HepG2 (cell line): ENCODE data around the gene ZNF652. TPM values are rescaled to one million over a fixed set of nuclear protein-coding genes. Genes with fewer than 3 reads are reported as not detected.

Experiments used
- ADNP ChIP-seq: sonication (generic); formaldehyde crosslinking; IDR thresholded peaks from 2 replicates; pipeline ENCODE4 v1.4.0; 2020; ENCODE audit warnings: missing genetic modification reagents
- ARHGAP35 ChIP-seq: sonication (generic); formaldehyde crosslinking; IDR thresholded peaks from 2 replicates; pipeline ENCODE4 v1.9.0; 2022; ENCODE audit warnings: mild to moderate bottlenecking, inconsistent platforms, moderate library complexity, missing genetic modification reagents, borderline replicate concordance
- ELF4 ChIP-seq: sonication (generic); formaldehyde crosslinking; IDR thresholded peaks from 2 replicates; pipeline ENCODE4 v1.5.0; 2020; ENCODE audit warnings: missing genetic modification reagents, mild to moderate bottlenecking, moderate library complexity, borderline replicate concordance
- ETV5 ChIP-seq: IDR thresholded peaks from 2 replicates; pipeline ENCODE4 v1.6.1; 2018; ENCODE audit warnings: missing biosample characterization, missing genetic modification reagents, inconsistent platforms, borderline replicate concordance
- FOXM1 ChIP-seq: sonication (generic); formaldehyde crosslinking; IDR thresholded peaks from 2 replicates; pipeline ENCODE4 v1.5.0; 2020; ENCODE audit warnings: missing genetic modification reagents
- HIVEP1 ChIP-seq: sonication (generic); formaldehyde crosslinking; IDR thresholded peaks from 2 replicates; pipeline ENCODE4 v1.4.0; 2020; ENCODE audit warnings: mild to moderate bottlenecking, missing genetic modification reagents
- MBD4 ChIP-seq: IDR thresholded peaks from 2 replicates; pipeline ENCODE4 v1.6.1; 2012; ENCODE audit warnings: low read length, inconsistent platforms, borderline replicate concordance
- NFKB2 ChIP-seq: sonication (generic); formaldehyde crosslinking; IDR thresholded peaks from 2 replicates; pipeline ENCODE4 v1.4.0; 2020; ENCODE audit warnings: missing genetic modification reagents, borderline replicate concordance
- NR2C2 ChIP-seq: sonication (generic); formaldehyde crosslinking; IDR thresholded peaks from 2 replicates; pipeline ENCODE4 v1.4.0; 2020; ENCODE audit warnings: missing genetic modification reagents, mild to moderate bottlenecking, moderate library complexity, borderline replicate concordance
- POGZ ChIP-seq: sonication (generic); formaldehyde crosslinking; IDR thresholded peaks from 2 replicates; pipeline ENCODE4 v1.4.0; 2020; ENCODE audit warnings: mild to moderate bottlenecking, missing genetic modification reagents
- RFXANK ChIP-seq: IDR thresholded peaks from 2 replicates; pipeline ENCODE4 v1.6.1; 2016
- SNAPC2 ChIP-seq: sonication (generic); formaldehyde crosslinking; IDR thresholded peaks from 2 replicates; pipeline ENCODE4 v1.8.1; 2022; ENCODE audit warnings: mild to moderate bottlenecking, missing genetic modification reagents
- THAP11 ChIP-seq: IDR thresholded peaks from 2 replicates; pipeline ENCODE4 v1.6.1; 2016; ENCODE audit warnings: missing biosample characterization, missing genetic modification reagents
- ZBTB21 ChIP-seq: sonication (generic); formaldehyde crosslinking; IDR thresholded peaks from 2 replicates; pipeline ENCODE4 v1.4.0; 2020; ENCODE audit warnings: missing genetic modification reagents
- ZBTB33 ChIP-seq: sonication (generic); formaldehyde crosslinking; IDR thresholded peaks from 2 replicates; pipeline ENCODE4 v1.4.0; 2020; ENCODE audit warnings: missing genetic modification reagents
- ZBTB38 ChIP-seq: sonication (generic); formaldehyde crosslinking; IDR thresholded peaks from 2 replicates; pipeline ENCODE4 v1.5.1; 2020; ENCODE audit warnings: mild to moderate bottlenecking, missing genetic modification reagents
- ZGPAT ChIP-seq: IDR thresholded peaks from 2 replicates; pipeline ENCODE4 v1.6.1; 2016; ENCODE audit warnings: mild to moderate bottlenecking
- ZNF260 ChIP-seq: sonication (generic); formaldehyde crosslinking; IDR thresholded peaks from 2 replicates; pipeline ENCODE4 v1.4.0; 2020; ENCODE audit warnings: missing genetic modification reagents, low read depth, mild to moderate bottlenecking, borderline replicate concordance
- ZNF501 ChIP-seq: sonication (generic); formaldehyde crosslinking; IDR thresholded peaks from 2 replicates; pipeline ENCODE4 v1.5.1; 2020; ENCODE audit warnings: mild to moderate bottlenecking, moderate library complexity, missing genetic modification reagents
- ZNF569 ChIP-seq: sonication (generic); formaldehyde crosslinking; IDR thresholded peaks from 2 replicates; pipeline ENCODE4 v1.5.0; 2020; ENCODE audit warnings: mild to moderate bottlenecking, missing genetic modification reagents, moderate library complexity, borderline replicate concordance
- polyA plus RNA-seq, 8 experiments: library from polyadenylated mRNA; depleted of rRNA in 3 of 8; stranded (reverse) in 7 of 8; unstranded in 1 of 8; fragments of >200 nt; fragmentation: Illumina TruSeq in 4 of 8; extraction: Trizol in 4 of 8; gene quantifications; 2 replicates each; pipeline versions ENCODE4 v1.2.1 to v1.2.3, GENCODE V29; 2011 to 2016; ENCODE audit warnings: low read depth in 4 of 8, missing spikeins in 1 of 8, mixed read lengths in 1 of 8; ENCODE audit not compliant: insufficient read depth in 1 of 8
- total RNA-seq, 5 experiments: library from RNA; depleted of rRNA; stranded (reverse); fragments of >200 nt; fragmentation: Illumina TruSeq; extraction: Trizol; gene quantifications; 2 replicates each; pipeline ENCODE4 v1.2.3, GENCODE V29; 2016; ENCODE audit warnings: low read depth in 1 of 5
- TF ChIP-seq, protein P1 (sequence below): sonication (generic); formaldehyde crosslinking; conservative IDR thresholded peaks from 2 replicates; pipeline ENCODE4 v1.8.1; 2023; ENCODE audit warnings: missing genetic modification reagents
- TF ChIP-seq, protein P2 (sequence below): sonication (generic); formaldehyde crosslinking; IDR thresholded peaks from 2 replicates; pipeline ENCODE4 v1.4.0; 2020; ENCODE audit warnings: mild to moderate bottlenecking, missing genetic modification reagents
- TF ChIP-seq, protein P3 (sequence below): sonication (generic); formaldehyde crosslinking; IDR thresholded peaks from 2 replicates; pipeline ENCODE4 v1.8.0; 2022; ENCODE audit warnings: missing genetic modification reagents, mild to moderate bottlenecking, inconsistent platforms, borderline replicate concordance

ZNF652 gene
- total and polyA plus RNA-seq, 2 of the 13 experiments (the other 11 are each of a cell fraction or from before 2014, with no cell fraction given): 16.2 to 30.2 TPM

DNA sequence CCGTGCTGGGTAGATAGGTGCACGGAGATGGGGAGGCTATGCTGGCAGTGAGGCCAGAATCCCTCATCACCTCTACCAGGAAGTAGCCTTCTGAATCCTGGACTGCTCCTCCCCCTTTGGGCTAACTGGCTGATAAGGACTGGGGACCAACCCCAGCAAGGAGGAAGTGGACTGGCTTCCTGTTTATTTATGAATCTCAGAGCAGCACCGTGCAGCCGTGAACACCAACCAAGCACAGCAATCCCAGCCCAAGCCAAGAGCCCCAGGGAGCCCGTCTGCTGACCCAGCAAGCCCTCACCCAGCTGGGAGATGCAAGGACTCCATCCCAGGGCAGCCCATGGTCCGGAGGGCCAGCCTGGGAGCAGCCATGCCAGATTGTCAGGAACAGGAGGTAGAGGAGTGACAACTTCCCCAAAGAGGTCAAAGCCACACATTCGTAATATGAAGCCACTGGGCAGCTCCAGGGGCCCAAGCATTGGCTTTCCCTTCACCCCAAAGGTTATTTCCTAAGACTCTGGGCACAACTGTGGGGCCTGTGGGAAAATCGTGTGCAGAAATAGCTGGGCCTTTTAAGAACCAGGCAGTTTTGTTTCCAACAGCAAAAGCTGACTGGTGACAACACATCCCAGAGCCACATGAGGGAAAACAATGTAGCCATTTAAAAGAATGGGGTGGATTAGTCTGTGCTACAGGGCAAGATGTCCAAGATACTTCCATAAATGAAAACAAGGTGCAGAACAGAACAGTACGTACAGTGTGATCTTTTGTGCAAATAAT, 28.7 kb upstream of the ZNF652 start (continued):
- TF ChIP-seq ZGPAT (CRISPR knock-in tag): 0 out of 2 replicates have a peak, but pooled peaks have one; percentile 26
- no peak for TF ChIP-seq ZNF260 (CRISPR knock-in tag)
- TF ChIP-seq RFXANK (CRISPR knock-in tag): no peak
- TF ChIP-seq ADNP (CRISPR knock-in tag): no peak
- 0 out of 2 replicates have a peak, but pooled peaks have one; percentile 7 for TF ChIP-seq ZBTB33 (CRISPR knock-in tag)
- peak; percentile 56; the same call in 1 of the 2 replicates for TF ChIP-seq ZNF501 (CRISPR knock-in tag)
- TF ChIP-seq, protein P1, sequence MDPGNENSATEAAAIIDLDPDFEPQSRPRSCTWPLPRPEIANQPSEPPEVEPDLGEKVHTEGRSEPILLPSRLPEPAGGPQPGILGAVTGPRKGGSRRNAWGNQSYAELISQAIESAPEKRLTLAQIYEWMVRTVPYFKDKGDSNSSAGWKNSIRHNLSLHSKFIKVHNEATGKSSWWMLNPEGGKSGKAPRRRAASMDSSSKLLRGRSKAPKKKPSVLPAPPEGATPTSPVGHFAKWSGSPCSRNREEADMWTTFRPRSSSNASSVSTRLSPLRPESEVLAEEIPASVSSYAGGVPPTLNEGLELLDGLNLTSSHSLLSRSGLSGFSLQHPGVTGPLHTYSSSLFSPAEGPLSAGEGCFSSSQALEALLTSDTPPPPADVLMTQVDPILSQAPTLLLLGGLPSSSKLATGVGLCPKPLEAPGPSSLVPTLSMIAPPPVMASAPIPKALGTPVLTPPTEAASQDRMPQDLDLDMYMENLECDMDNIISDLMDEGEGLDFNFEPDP (CRISPR knock-in tag): 0 out of 2 replicates have a peak, but pooled peaks have one; percentile 65
- peak; percentile 63; the same call in 1 of the 2 replicates for TF ChIP-seq HIVEP1 (CRISPR knock-in tag)
- TF ChIP-seq ARHGAP35: 0 out of 2 replicates have a peak, but pooled peaks have one; percentile 58
- peak; percentile 46; the same call in 1 of the 2 replicates for TF ChIP-seq THAP11 (CRISPR knock-in tag)
- peak; percentile 13; the same call in 1 of the 2 replicates for TF ChIP-seq NR2C2 (CRISPR knock-in tag)
- TF ChIP-seq NFKB2 (CRISPR knock-in tag): peak; percentile 53; the same call in 1 of the 2 replicates
- TF ChIP-seq POGZ (CRISPR knock-in tag): peak; percentile 59; the same call in 1 of the 2 replicates
- TF ChIP-seq ELF4 (CRISPR knock-in tag): peak; percentile 56; the same call in 1 of the 2 replicates
- no peak for TF ChIP-seq ZBTB21
- TF ChIP-seq MBD4: no peak
- 0 out of 2 replicates have a peak, but pooled peaks have one; percentile 27 for TF ChIP-seq ZNF569 (CRISPR knock-in tag)
- TF ChIP-seq, protein P2, sequence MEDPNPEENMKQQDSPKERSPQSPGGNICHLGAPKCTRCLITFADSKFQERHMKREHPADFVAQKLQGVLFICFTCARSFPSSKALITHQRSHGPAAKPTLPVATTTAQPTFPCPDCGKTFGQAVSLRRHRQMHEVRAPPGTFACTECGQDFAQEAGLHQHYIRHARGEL (CRISPR knock-in tag): 0 out of 2 replicates have a peak, but pooled peaks have one; percentile 46
- TF ChIP-seq SNAPC2 (CRISPR knock-in tag): no peak
- TF ChIP-seq ZBTB38 (CRISPR knock-in tag): peak; percentile 10; the same call in 1 of the 2 replicates
- TF ChIP-seq, protein P3, sequence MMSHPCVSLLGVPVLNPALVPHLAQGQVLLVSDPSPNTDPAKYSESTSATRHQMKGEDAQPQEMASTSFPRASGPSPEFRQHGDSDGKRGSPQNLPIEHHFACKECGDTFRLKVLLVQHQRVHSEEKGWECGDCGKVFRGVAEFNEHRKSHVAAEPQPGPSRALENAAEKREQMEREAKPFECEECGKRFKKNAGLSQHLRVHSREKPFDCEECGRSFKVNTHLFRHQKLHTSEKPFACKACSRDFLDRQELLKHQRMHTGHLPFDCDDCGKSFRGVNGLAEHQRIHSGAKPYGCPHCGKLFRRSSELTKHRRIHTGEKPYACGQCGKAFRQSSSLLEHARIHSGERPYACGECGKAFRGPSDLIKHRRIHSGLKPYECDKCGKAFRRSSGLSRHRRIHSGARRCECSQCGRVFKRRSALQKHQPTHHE: 0 out of 2 replicates have a peak, but pooled peaks have one; percentile 59
- TF ChIP-seq FOXM1 (CRISPR knock-in tag): peak; percentile 77; the same call in 1 of the 2 replicates
- TF ChIP-seq ETV5 (CRISPR knock-in tag): peak; percentile 69
